IMR-90 (cell line): ENCODE measurements around the gene RBM48.

Source experiments
- CHD1 ChIP-seq: IDR thresholded peaks from 2 replicates; pipeline ENCODE4 v1.6.1; 2012; ENCODE audit warnings: low read depth, low read length, improper control_type of control experiment
- CTCF ChIP-seq: conservative IDR thresholded peaks from 2 replicates; pipeline ENCODE4 v1.5.1; 2012; ENCODE audit warnings: mild to moderate bottlenecking, low read depth, low read length, improper control_type of control experiment
- FOS ChIP-seq: fragments of 150-350 bp; IDR thresholded peaks from 2 replicates; pipeline ENCODE4 v1.6.1; 2016; ENCODE audit warnings: low read depth, low read length
- POLR2A ChIP-seq: IDR thresholded peaks from 2 replicates; pipeline ENCODE4 v1.6.1; 2012; ENCODE audit warnings: mild to moderate bottlenecking, low read depth, low read length
- TF ChIP-seq, protein P1 (sequence below): fragments of 150-350 bp; IDR thresholded peaks from 2 replicates; pipeline ENCODE4 v1.6.1; 2017; ENCODE audit warnings: mild to moderate bottlenecking, antibody characterized with exemption, low read length, low read depth

- TF ChIP-seq CTCF (no peak), FOS (no peak), CHD1 (no peak), POLR2A (no peak)
- TF ChIP-seq, protein P1, sequence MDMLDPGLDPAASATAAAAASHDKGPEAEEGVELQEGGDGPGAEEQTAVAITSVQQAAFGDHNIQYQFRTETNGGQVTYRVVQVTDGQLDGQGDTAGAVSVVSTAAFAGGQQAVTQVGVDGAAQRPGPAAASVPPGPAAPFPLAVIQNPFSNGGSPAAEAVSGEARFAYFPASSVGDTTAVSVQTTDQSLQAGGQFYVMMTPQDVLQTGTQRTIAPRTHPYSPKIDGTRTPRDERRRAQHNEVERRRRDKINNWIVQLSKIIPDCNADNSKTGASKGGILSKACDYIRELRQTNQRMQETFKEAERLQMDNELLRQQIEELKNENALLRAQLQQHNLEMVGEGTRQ: no peak
Measured at GRCh38 chr7:92498557-92498956, 30.0 kb upstream of the RBM48 start.
